ENCODE results near the gene PLCG2. TPM values are rescaled to one million over a fixed set of nuclear protein-coding genes. Genes with fewer than 3 reads are reported as not detected.
"Not testable (repeated sequence)": the region's sequence is repeated elsewhere in the genome, so short reads cannot be mapped to it uniquely, and the experiment has no call there.

The PLCG2 gene
- total RNA-seq, 4 donors from 2014 or later = 30.5 to 243 (median 56.2) TPM

- TF ChIP-seq, protein P1, sequence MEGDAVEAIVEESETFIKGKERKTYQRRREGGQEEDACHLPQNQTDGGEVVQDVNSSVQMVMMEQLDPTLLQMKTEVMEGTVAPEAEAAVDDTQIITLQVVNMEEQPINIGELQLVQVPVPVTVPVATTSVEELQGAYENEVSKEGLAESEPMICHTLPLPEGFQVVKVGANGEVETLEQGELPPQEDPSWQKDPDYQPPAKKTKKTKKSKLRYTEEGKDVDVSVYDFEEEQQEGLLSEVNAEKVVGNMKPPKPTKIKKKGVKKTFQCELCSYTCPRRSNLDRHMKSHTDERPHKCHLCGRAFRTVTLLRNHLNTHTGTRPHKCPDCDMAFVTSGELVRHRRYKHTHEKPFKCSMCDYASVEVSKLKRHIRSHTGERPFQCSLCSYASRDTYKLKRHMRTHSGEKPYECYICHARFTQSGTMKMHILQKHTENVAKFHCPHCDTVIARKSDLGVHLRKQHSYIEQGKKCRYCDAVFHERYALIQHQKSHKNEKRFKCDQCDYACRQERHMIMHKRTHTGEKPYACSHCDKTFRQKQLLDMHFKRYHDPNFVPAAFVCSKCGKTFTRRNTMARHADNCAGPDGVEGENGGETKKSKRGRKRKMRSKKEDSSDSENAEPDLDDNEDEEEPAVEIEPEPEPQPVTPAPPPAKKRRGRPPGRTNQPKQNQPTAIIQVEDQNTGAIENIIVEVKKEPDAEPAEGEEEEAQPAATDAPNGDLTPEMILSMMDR (IDR thresholded peaks at IDR 0.05) = no peak
- no peak for TF ChIP-seq POLR2A (IDR thresholded peaks at IDR 0.05)
- H3K4me1 ChIP-seq = peaks cover 0 to 10% (median 0%) of the 10 kb centered on the region in 4 donors
- H3K27ac ChIP-seq = no peak overlapping the region
- no peak overlapping the region for H3K4me3 ChIP-seq
- H3K27me3 ChIP-seq = no peaks in the 10 kb centered on the region
- H3K36me3 ChIP-seq = no peaks in the 10 kb centered on the region
- no peak for DNase-seq
- H3K9me3 ChIP-seq = no peaks in the 10 kb centered on the region
Observed at GRCh38 chr16:81876273-81876900, 97.3 kb downstream of the PLCG2 start.

DNA sequence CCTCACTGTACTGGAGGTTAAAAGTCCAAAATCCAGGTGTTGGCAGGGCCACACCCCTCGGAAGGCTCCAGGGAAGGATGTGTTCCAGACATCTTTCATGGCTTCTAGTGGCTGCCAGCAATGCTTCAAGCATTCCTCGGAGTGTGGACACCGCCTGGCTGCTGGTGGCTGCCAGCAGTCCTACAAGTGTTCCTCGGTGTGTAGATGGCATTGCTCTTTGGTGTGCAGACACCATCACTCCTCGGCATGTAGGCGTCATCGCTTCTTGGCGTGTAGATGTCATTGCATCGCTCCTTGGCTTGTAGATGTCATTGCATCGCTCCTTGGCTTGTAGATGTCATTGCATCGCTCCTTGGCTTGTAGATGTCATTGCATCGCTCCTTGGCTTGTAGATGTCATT, 98.4 kb downstream of the PLCG2 start:
- H3K27me3 ChIP-seq, H3K36me3 ChIP-seq, DNase-seq, H3K9me3 ChIP-seq, H3K4me3 ChIP-seq, H3K27ac ChIP-seq: not testable (repeated sequence)
- H3K4me1 ChIP-seq = peaks cover 0 to 10% (median 0%) of the 10 kb centered on the region in 4 donors

GRCh38 chr16:81878529-81878928, 99.4 kb downstream of the PLCG2 start:
- Histone ChIP-seq H3K4me1 (peaks cover 0 to 7% (median 0%) of the 10 kb centered on the region in 4 donors), H3K36me3 (no peaks in the 10 kb centered on the region), H3K27ac (no peak overlapping the region), H3K27me3 (no peaks in the 10 kb centered on the region), H3K4me3 (no peak overlapping the region), H3K9me3 (no peaks in the 10 kb centered on the region)
- TF ChIP-seq, protein P1 (IDR thresholded peaks at IDR 0.05) = no peak
- no peak for TF ChIP-seq POLR2A (IDR thresholded peaks at IDR 0.05)
- no peak for DNase-seq

DNA sequence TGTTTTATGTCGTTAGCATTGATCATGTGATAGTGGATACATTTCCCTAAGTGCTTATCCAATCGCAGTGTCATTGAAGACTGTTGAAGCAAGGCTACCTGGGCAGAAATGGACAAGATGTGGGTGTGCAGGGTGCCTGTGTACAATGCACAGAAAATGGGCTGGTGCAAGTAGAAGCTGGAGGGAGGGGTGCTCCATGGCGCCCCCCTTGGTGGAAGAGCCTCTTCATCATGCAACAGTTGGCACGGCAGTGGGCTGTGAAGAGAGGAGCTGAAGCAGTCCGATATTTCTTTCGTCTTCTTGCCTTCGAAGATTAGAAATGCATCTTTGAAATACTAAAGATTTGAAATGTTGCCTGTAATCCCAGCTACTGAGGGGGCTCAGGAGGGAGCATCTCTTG, 100.5 kb downstream of the PLCG2 start:
- H3K4me1 ChIP-seq = no peaks in the 10 kb centered on the region
- H3K9me3 ChIP-seq = no peaks in the 10 kb centered on the region
- no peak for DNase-seq
- H3K27me3 ChIP-seq = no peaks in the 10 kb centered on the region
- H3K27ac ChIP-seq = no peak overlapping the region
- H3K36me3 ChIP-seq = no peaks in the 10 kb centered on the region
- no peak overlapping the region for H3K4me3 ChIP-seq
- TF ChIP-seq, protein P1 (IDR thresholded peaks at IDR 0.05) = no peak
- TF ChIP-seq POLR2A (IDR thresholded peaks at IDR 0.05) = no peak

DNA sequence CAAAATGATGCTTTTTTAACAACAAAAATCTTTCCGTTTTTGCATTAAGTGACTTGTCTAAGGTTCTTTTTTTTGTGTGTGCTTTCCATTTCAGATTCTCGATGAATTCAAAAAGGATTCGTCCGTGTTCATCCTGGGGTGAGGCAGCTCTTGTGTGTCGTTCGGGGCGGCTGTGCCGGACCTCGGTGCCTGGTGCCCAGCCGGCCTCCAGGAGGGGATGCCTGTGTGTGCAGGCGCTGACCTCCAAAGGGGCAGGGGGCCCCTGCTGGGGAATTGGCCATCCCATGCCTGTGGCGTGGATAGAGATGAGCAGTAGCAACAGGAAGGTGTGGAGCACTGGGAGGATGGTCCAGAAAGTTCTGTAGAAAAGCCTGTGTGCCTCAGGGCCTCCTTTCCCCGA, 101.7 kb downstream of the PLCG2 start:
- Histone ChIP-seq H3K9me3 (no peaks in the 10 kb centered on the region), H3K36me3 (no peaks in the 10 kb centered on the region), H3K4me3 (no peak overlapping the region), H3K27ac (no peak overlapping the region), H3K27me3 (no peaks in the 10 kb centered on the region), H3K4me1 (no peaks in the 10 kb centered on the region)
- no peak for DNase-seq
- TF ChIP-seq, protein P1 (IDR thresholded peaks at IDR 0.05) = no peak
- TF ChIP-seq POLR2A (IDR thresholded peaks at IDR 0.05) = no peak

GRCh38 chr16:81881228-81881627, 102.1 kb downstream of the PLCG2 start:
- H3K27me3 ChIP-seq = no peaks in the 10 kb centered on the region
- H3K27ac ChIP-seq = no peak overlapping the region
- no peak for TF ChIP-seq POLR2A (IDR thresholded peaks at IDR 0.05)
- TF ChIP-seq, protein P1 (IDR thresholded peaks at IDR 0.05) = no peak
- no peak overlapping the region for H3K4me3 ChIP-seq
- no peaks in the 10 kb centered on the region for H3K4me1 ChIP-seq
- H3K9me3 ChIP-seq = no peaks in the 10 kb centered on the region
- no peak for DNase-seq
- no peaks in the 10 kb centered on the region for H3K36me3 ChIP-seq

All from Peyer's patch (tissue), 4 donors.